Memory B cell (primary cell): ENCODE measurements around the gene PNPLA7.

ENCODE experiments used
- ATAC-seq: fragments of 150-1000 bp; cut with Tn5 transposase; 2 replicates; pipeline ENCODE4 v1.10.0; 2021; ENCODE audit warnings: low read depth, mild to moderate bottlenecking, moderate library complexity
- DNase-seq, 2 donors: peaks; one replicate each; pipeline ENCODE4 v3.0.0; 2022; ENCODE audit warnings: low spot score in 2 of 2
- H3K27ac Mint-ChIP-seq: one replicate; pipeline ENCODE4 v1.8.0; 2022; ENCODE audit warnings: mild to moderate bottlenecking, moderate library complexity, mixed read lengths
- H3K27me3 Mint-ChIP-seq: one replicate; pipeline ENCODE4 v1.8.0; 2022; ENCODE audit warnings: mixed read lengths
- H3K36me3 Mint-ChIP-seq: one replicate; pipeline ENCODE4 v1.8.0; 2022; ENCODE audit warnings: mild to moderate bottlenecking, mixed read lengths
- H3K4me1 Mint-ChIP-seq: one replicate; pipeline ENCODE4 v1.8.0; 2022; ENCODE audit warnings: mixed read lengths
- H3K4me3 Mint-ChIP-seq: one replicate; pipeline ENCODE4 v1.8.0; 2022; ENCODE audit warnings: mild to moderate bottlenecking, moderate library complexity, mixed read lengths
- H3K9me3 Mint-ChIP-seq: one replicate; pipeline ENCODE4 v1.8.0; 2022; ENCODE audit warnings: mixed read lengths

The PNPLA7 gene

DNA sequence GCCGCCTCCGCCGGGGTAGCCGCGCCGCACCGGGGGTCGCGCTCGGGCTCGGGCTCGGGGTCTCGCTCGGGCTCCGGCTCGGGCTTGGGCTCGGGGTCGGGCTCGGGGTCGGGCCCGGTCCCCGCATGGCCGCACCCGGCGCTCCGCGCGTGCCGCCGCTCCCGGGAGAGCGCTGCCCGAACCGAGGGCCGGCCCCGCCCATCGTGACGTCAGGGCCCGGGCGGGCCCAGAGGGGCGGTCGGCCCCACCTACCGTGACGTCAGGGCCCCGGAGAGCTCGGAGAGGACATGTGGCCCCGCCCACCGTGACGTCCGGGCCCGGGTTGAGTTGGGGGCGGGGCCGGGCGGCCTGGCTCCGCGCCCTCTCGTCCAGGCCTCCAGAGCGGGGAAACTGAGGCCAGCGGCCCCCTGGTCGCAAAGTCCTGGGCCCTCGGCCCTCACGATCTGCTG lies 91.0 kb downstream of the PNPLA7 start, which contains the start of gene NSMF:
Gene NSMF, minus strand, starts transcription at position 183 of the 449 bp plus-strand sequence. CDS start 232 bp downstream, outside the sequence.
- peak; percentile 64 for ATAC-seq
- H3K36me3 Mint-ChIP-seq: peaks cover 3% of the 10 kb centered on the region
- peak; percentile 97 to 99 for DNase-seq
- H3K4me3 Mint-ChIP-seq: peak within 1 kb of the TSS; percentile 65
- no peak within 1 kb of the TSS for H3K27ac Mint-ChIP-seq
- peaks cover 8% of the 10 kb centered on the region for H3K4me1 Mint-ChIP-seq
- no peaks in the 10 kb centered on the region for H3K9me3 Mint-ChIP-seq
- no peaks in the 10 kb centered on the region for H3K27me3 Mint-ChIP-seq

DNA sequence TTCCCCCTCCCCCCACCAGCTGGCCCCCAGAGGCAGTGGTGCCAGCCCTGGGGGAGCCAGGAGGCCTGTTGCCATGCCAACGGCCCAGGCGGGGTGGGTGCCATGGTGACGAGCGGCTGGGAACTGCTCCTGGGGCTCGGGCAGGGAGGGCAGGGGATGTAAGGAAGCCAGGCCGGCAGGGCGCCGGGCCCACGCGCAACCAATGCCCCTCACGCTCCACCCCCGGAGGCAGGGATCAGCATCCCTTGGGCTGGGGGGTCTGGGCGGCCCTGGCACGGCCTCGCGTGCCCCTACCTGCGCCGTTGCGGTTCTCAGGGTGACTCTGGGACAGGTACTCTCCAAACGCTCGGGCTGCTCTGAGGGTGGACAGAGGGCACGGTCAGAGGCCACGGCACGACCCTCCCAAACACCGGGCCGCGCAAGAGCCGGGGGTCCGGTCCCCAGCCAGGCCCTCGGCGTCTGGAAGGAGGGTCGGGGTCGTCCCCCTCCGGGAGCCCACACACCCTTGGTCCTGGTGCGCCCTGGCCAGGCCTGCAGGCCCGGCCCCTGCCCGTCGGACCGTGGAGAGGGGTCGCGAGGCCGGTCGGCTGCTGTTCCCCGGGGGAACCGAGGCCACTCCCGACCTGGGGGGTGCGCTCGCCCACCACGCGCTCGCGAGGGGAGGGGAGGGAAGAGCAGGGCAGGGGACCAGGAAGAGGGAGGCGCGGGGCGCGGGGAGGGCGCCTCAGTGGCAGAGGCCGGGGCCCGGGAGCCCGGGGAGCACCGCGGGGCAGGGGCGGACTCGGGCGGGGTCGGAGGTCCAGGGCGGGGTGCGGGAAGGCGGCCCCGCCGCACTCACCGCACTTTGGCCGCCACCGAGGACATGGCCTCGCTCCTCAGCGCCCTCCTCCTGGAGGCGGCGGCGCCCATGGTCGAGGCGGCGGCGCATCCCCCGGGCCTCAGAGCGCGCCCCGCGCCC lies 91.7 kb downstream of the PNPLA7 start:
- peak overlapping the region; percentile 64 for H3K4me3 Mint-ChIP-seq
- no peaks in the 10 kb centered on the region for H3K27me3 Mint-ChIP-seq
- no peaks in the 10 kb centered on the region for H3K9me3 Mint-ChIP-seq
- no peak overlapping the region for H3K27ac Mint-ChIP-seq
- H3K36me3 Mint-ChIP-seq: peaks cover 3% of the 10 kb centered on the region
- H3K4me1 Mint-ChIP-seq: peaks cover 8% of the 10 kb centered on the region
- ATAC-seq (peak; percentile 6), DNase-seq (no peak)

DNA sequence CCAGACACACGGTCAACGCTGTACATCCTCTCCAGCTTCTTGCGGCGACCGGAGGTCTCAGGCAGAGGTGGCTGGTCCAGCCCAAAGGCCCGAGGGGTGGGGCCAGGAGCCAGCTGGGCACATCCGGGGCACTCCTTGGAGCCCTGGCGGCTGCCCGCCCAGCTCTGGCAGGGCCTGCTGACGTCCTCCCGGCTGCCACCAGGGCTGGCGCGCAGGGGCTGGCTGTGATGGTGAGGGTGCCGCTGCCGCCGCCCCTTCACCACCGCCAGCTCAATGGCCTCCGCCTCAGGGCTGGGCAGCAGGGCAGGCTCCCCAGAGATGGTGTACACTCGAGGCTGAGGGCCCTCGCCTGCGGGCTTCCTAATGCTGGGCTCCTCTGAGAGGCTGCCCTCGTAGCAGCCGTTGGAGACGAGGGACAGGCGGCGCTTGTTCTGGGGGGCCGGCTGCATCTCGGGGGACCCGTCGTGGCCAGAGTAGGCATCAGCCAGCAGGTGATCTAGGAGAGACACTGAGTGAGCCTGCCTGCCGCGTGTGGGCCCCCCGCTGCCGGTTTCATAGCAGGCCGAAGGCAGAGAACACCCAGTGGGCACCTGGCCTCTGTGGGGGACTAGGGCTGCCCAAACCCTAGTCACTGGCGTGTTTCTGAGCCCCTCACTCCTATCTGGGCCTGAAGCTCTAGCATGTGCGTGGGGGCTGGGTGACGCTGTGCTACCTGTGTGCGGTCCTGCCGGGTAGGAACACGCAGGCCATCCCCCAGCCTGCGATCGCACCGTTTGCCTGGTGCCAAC lies 92.6 kb downstream of the PNPLA7 start:
- ATAC-seq (no peak), DNase-seq (no peak)
- H3K9me3 Mint-ChIP-seq: no peaks in the 10 kb centered on the region
- H3K27me3 Mint-ChIP-seq: no peaks in the 10 kb centered on the region
- no peak overlapping the region for H3K27ac Mint-ChIP-seq
- peaks cover 8% of the 10 kb centered on the region for H3K4me1 Mint-ChIP-seq
- H3K4me3 Mint-ChIP-seq: peak overlapping the region; percentile 72
- H3K36me3 Mint-ChIP-seq: peaks cover 3% of the 10 kb centered on the region

DNA sequence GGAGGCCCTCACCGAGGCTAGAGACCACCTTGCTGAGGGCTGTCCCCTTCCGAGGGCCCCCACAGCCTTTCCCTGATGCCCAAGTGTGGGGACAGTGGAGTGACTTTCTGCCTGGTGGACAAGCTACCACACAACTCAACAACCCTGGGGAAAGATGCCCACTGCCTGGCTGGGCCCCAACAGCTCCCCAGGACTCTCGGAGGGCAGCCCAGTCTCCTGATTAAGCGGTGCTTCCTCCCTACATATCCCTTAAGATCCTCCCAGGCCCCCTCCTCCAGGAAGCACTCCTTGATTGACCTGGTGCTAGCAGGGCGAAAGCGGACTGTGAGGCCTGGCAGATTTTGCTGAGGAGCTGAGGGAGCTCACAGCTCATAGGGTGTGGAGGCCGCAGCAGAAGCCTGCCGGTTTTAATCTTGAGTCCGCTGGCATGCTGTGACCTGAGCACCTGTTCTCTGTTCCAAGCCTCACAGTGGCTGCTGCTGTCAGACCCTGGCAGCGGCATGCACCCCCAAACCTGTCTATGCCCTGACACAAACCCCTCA lies 93.3 kb downstream of the PNPLA7 start:
- Mint-ChIP-seq H3K4me1 (peaks cover 12% of the 10 kb centered on the region), H3K36me3 (peaks cover 3% of the 10 kb centered on the region), H3K27me3 (no peaks in the 10 kb centered on the region), H3K4me3 (no peak overlapping the region), H3K9me3 (no peaks in the 10 kb centered on the region), H3K27ac (no peak overlapping the region)
- DNase-seq (no peak), ATAC-seq (no peak)

DNA sequence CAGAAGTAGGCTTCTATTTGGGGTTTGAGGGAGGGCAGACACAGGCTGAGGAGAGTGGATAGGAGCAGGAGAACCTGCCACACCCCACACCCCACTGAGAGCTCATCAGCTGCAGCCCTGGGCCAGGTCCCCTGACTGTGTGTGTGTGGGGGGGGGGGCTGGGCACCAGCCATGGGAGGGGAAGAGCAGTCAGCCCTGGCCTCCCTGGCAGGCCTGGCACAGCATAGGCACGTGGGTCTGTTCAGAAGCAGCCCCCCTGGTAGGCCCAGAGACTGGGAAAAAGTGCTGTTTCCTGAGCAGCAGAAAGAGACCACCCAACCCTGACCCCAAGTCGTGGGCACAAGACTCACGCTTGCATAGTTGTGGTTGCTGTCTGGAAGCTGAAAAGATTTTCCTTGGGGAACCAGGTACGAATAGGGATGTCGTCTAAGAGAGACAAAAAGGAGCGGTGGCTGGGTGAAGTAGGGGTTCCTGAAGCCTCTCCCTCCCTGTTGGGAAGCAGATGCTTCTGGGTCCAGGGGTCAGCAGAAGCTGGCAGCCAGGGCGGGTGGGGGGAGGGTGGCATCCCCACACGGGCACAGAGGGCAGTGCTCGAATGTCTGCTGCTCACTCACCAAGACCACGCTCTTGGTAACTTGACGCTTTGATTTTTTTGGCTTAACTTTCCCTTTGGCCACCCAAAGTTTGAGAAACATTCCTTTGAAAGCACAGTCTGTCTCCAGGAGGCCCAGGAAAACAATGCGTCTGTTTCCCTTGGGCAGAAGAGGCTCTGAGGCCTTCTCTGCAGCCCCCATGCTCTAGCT lies 93.9 kb downstream of the PNPLA7 start:
- peaks cover 14% of the 10 kb centered on the region for H3K4me1 Mint-ChIP-seq
- DNase-seq (no peak), ATAC-seq (no peak)
- H3K27me3 Mint-ChIP-seq: no peaks in the 10 kb centered on the region
- peaks cover 3% of the 10 kb centered on the region for H3K36me3 Mint-ChIP-seq
- no peak overlapping the region for H3K27ac Mint-ChIP-seq
- H3K4me3 Mint-ChIP-seq: peak overlapping the region; percentile 14
- H3K9me3 Mint-ChIP-seq: no peaks in the 10 kb centered on the region

DNA sequence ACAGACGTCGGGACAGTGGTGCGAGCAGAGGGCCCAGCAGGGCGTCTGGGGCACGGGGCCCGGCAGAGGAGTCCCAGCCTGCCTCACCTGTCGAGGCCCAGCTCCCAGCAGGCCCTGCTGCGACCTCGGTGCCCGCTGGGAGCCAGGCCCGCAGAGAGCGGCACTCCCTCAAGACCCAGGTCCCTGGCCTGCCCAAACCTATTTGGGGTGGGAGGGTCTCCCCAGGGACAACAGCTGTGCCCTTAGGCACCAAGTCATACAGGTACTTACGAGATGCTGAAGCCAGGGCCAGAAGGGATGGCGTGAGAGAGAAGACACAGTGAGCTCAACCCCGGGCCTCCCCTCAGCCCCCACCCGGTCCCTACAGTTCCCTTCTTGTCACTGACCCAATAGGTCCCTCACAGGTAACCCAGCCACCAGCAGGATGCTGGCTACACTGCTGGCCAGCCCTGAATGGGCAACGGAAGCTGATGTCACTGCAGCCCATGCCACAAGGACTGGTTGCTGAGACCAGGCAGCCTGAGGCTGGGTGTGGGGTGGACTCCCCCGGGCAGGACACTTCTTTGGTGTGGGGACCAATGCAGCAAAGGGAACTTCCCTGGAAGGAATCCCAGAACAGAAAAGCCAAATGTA lies 94.7 kb downstream of the PNPLA7 start:
- Mint-ChIP-seq H3K36me3 (peaks cover 3% of the 10 kb centered on the region), H3K9me3 (no peaks in the 10 kb centered on the region), H3K27ac (no peak overlapping the region), H3K4me3 (no peak overlapping the region), H3K27me3 (no peaks in the 10 kb centered on the region), H3K4me1 (peaks cover 20% of the 10 kb centered on the region)
- DNase-seq (no peak), ATAC-seq (no peak)

DNA sequence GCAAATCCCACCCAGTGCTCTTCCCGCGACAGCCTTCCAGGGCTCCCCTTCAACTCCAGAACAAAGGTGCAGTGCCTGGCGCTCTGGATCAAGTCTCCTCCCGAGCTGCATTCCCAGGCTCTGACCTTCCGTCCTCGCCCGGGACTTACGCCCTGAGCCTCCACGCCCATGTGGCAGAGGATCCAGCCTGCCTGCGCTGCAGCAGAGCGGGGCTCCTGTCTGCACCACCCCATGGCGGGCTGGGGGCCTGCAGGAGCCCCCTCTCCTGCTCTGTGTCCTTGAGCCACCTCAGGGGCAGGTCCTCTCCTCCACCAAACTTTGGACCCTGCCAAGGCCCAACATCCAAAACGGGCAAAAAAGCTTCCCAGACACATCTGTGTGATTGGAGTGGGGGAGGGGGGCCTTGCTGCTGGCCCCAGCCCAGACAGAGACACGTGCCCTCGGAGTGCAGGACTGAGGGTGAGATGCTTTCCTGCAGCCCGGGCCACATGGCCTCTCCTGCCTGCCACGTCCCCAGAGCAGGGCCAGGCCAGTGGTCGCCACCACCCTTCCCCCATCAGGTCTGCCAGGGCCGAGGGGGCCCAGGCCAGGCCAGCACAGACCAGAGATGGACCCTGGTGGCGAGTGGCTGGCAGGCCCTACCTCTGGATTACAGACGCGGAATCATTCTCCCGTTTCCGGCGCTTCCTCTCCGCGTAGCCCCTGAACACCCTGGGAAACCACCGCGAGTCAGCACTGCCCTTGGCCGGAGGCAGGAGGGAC lies 95.4 kb downstream of the PNPLA7 start:
- ATAC-seq: no peak
- Mint-ChIP-seq H3K27me3 (no peaks in the 10 kb centered on the region), H3K4me1 (peaks cover 20% of the 10 kb centered on the region), H3K9me3 (no peaks in the 10 kb centered on the region), H3K27ac (peak overlapping the region; percentile 31), H3K4me3 (peak overlapping the region; percentile 83), H3K36me3 (peaks cover 3% of the 10 kb centered on the region)
- peak in 1 of 2 donors; percentile 39 for DNase-seq

DNA sequence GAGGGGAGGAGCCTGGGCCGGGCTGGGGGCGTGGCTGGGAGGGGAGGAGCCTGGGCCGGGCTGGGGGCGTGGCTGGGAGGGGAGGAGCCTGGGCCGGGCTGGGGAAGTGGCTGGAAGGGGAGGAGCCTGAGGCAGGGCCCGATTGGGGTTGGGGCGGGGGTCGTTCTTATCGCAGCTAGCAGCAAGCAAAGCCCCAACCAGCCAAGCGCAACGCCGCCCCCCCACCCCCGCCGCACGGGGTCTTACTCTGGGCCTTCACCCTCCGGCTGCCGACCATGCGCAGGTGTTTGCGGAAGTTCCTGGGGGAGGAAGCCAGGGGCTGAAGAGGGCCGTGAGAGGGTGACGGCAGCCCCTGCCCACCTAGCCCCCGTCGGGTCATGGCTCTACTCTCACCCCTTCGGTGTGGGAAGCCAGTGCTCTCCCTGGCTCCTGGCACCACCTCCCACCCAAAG lies 96.0 kb downstream of the PNPLA7 start:
- Mint-ChIP-seq H3K9me3 (no peaks in the 10 kb centered on the region), H3K36me3 (peaks cover 3% of the 10 kb centered on the region), H3K27me3 (no peaks in the 10 kb centered on the region), H3K27ac (peak overlapping the region; percentile 31), H3K4me3 (peak overlapping the region; percentile 83), H3K4me1 (peaks cover 20% of the 10 kb centered on the region)
- DNase-seq (peak; percentile 65 to 66), ATAC-seq (peak; percentile 49)

DNA sequence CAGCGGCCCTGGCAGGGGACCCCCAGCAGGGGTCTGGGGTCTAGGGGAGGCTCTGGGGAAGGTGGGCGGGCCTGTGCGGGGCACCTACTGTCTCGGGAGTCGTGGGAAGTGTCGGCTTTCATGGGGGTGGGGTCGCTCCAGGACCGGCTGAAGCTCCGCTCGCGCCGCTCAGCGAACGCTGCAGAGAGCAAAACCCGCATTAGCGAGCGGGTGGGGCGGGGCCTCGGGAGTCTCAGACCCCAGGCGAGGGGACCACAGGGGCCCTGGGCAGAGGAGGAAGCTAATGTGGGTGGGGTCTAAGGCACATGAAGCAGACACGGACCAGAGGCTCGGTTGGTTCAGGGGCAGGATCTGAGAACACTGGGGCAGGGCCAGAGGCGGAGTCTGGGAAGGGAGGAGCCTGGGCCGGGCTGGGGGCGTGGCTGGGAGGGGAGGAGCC lies 96.5 kb downstream of the PNPLA7 start:
- Mint-ChIP-seq H3K27ac (peak overlapping the region; percentile 41), H3K4me1 (peaks cover 20% of the 10 kb centered on the region), H3K9me3 (no peaks in the 10 kb centered on the region), H3K36me3 (peaks cover 3% of the 10 kb centered on the region), H3K27me3 (no peaks in the 10 kb centered on the region), H3K4me3 (peak overlapping the region; percentile 64)
- DNase-seq (peak; percentile 63 to 65), ATAC-seq (peak; percentile 75)

DNA sequence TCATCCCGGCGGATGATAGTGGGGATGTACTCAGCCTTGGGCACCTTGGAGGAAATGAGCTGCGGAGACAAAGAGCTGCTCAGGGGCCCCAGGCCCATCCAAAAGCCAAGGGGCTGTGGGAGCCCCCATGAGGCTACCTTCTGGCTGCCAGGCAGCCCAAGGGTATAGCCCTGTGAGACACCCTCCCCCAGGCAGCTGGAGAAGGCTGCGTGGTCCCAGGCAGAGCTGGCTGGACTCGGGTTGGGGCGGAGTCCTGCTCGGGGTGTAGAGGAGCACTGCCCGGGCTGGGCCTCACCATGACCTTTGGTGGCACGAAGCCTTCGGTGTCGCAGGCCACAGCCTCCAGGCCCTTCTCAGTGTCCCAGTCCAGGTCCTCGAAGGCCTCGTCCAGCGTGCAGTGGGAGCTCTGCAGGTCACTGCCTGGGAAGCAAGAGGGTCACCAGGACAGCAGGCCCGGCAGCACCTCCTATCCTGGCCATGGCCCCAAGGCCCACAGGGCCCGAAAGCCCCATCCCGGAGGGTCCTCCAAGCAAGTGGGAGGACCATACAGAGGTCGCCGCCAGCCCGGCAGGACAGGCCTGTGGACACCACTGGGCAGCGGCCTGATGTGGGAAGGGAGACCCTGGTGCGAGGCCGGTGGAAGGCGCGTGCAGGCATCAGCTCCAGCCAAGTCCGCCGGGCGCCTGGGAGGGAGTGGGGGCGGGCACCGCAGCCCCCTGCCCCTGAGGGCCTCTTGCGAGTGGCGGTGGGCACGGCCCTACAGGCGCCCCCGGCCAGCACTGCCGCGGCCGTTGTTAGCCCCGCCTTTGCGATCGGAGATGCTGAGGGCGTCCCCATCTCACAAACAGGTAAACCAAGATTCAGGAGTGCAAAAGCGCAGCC lies 97.2 kb downstream of the PNPLA7 start:
- Mint-ChIP-seq H3K4me1 (peaks cover 20% of the 10 kb centered on the region), H3K9me3 (no peaks in the 10 kb centered on the region), H3K27ac (no peak overlapping the region), H3K4me3 (peak overlapping the region; percentile 64), H3K27me3 (no peaks in the 10 kb centered on the region), H3K36me3 (peaks cover 3% of the 10 kb centered on the region)
- DNase-seq: peak in 1 of 2 donors; percentile 26
- no peak for ATAC-seq

DNA sequence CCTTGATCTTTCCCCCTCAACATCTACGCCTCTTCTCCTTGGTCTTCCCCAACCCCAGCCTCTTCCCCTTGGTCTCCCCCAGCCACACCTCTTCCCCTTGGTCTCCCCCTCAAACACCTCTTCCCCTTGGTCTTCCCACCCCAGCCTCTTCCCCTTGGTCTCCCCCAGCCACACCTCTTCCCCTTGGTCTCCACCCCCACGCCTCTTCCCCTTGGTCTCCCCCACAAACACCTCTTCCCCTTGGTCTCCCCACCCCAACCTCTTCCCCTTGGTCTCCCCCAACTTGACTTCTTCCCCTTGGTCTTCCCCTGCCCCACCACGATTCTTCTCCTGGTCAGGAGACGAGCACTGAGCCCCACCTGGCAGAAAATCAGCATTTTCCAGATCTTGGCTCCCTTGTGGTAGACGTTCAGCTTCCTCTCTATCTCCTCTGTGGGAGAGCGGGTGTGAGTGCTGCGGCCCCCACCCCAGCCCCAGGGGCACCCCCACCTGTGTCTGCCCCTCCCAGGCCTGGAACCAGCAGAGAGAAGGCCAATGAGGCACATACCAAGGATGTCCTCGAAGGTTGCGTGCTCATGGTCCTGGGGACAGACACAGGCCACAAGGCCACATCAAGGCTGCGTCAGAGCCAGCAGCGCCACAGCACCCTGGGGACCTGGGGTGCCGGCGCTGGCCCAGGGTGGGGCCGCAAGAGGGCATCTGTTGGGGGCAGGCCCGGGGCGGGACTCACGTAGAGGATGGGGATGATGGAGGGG lies 98.0 kb downstream of the PNPLA7 start:
- ATAC-seq (no peak), DNase-seq (peak in 1 of 2 donors; percentile 19)
- H3K9me3 Mint-ChIP-seq: no peaks in the 10 kb centered on the region
- peak overlapping the region; percentile 35 for H3K4me3 Mint-ChIP-seq
- H3K27ac Mint-ChIP-seq: peak overlapping the region; percentile 35
- H3K4me1 Mint-ChIP-seq: peaks cover 20% of the 10 kb centered on the region
- no peaks in the 10 kb centered on the region for H3K27me3 Mint-ChIP-seq
- peaks cover 3% of the 10 kb centered on the region for H3K36me3 Mint-ChIP-seq
